Neural progenitor cell (in vitro differentiated cells): Measurements from ENCODE around the gene CRLF1.

Experiments used
- CTCF ChIP-seq: fragments of 200-600 bp; sonication (generic); IDR thresholded peaks from 2 replicates; pipeline ENCODE4 v1.5.1; 2017; ENCODE audit warnings: antibody characterized with exemption, mild to moderate bottlenecking
- EZH2 ChIP-seq: fragments of 200-600 bp; sonication (generic); IDR thresholded peaks from 2 replicates; pipeline ENCODE4 v1.6.1; 2017; ENCODE audit warnings: antibody characterized with exemption, mild to moderate bottlenecking, moderate library complexity
- EZH2phosphoT487 ChIP-seq: fragments of 200-600 bp; sonication (generic); IDR thresholded peaks from 2 replicates; pipeline ENCODE4 v1.6.1; 2017; ENCODE audit warnings: antibody characterized with exemption

GRCh38 chr19:18647371-18647767 lies 40.8 kb upstream of the CRLF1 start:
- TF ChIP-seq CTCF (no peak), EZH2 (no peak), EZH2phosphoT487 (no peak)
